NCI-H2171 (cell line): ENCODE data around the gene EMILIN2.
"Not testable (repeated sequence)": the region's sequence is repeated elsewhere in the genome, so short reads cannot be mapped to it uniquely, and the experiment has no call there.

Experiments used
- DNase-seq: peaks from one replicate; lab custom pipeline; 2025; lab: John Stamatoyannopoulos, UW

EMILIN2 gene

DNA sequence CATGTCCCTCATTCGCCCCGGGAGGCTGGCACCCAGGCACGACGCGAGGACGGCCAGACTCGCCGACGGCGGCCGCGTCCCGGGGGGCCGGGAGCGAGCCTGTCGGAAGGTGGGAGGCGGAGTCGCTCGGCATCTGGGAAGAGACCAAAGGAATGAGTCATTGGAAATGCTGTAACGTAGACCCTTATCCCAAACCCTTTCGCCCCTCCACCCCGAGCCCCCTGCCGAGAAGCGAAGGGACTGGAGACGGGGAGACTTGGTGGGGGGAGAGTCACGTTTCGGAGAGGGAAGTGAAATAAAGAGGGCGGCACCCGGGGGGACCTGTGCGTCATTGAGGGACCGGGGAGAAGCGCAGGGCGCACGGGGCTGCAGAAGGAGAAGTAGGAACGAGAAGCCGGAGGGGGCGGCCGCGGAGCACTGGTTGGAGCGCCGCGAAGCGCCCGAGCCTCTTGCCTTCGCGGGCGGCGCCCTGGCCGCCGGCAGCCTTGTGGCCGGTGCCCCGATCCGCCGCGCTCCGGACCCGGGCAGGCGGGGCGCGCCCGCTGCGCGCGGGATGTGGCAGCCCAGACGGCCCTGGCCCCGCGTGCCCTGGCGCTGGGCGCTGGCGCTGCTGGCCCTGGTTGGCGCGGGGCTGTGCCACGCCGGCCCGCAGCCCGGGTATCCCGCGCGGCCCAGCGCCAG is at the start of gene EMILIN2:
Gene EMILIN2, plus strand, starts transcription at position 371 of the 681 bp plus-strand sequence. Its CDS starts 183 bp downstream, at position 554.
- no peak for DNase-seq

DNA sequence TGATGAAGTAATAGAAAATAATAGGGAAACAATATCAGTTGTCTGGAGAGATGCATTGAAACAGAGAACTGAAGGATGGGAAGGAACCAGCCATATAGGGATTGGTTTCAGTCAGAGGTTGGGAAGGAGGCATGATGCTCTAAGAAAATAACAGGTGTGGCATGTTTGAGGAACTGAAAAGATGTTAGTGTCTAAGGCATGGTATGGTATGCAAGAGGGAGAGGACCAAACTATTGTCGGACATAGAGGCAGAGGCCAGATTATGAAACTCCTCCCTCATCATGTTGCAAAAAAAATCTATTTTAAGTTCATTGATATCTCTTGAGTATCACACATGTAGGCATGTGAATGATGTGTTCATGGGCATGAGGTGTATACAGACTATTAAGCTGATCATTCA is 48.9 kb upstream of the EMILIN2 start:
- DNase-seq, result no peak

DNA sequence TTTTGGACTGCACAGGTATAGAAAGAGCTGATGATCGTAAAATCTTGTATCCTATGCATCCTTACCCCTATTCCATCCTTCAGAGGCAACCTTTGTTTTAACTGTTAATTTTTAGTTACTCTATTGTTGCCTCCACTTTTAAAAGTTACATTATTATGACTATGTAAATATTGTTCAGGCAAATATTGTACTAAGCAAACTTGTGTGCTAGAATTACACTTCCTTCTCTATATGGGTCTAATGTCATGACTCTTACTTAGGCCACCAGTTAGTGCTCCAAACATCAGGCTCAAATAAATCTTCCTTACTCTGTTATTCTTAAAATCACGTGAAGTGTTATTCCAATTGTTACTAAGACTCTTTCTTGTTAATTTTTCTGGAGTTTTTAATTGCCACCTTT is 47.4 kb upstream of the EMILIN2 start:
- DNase-seq, result no peak

DNA sequence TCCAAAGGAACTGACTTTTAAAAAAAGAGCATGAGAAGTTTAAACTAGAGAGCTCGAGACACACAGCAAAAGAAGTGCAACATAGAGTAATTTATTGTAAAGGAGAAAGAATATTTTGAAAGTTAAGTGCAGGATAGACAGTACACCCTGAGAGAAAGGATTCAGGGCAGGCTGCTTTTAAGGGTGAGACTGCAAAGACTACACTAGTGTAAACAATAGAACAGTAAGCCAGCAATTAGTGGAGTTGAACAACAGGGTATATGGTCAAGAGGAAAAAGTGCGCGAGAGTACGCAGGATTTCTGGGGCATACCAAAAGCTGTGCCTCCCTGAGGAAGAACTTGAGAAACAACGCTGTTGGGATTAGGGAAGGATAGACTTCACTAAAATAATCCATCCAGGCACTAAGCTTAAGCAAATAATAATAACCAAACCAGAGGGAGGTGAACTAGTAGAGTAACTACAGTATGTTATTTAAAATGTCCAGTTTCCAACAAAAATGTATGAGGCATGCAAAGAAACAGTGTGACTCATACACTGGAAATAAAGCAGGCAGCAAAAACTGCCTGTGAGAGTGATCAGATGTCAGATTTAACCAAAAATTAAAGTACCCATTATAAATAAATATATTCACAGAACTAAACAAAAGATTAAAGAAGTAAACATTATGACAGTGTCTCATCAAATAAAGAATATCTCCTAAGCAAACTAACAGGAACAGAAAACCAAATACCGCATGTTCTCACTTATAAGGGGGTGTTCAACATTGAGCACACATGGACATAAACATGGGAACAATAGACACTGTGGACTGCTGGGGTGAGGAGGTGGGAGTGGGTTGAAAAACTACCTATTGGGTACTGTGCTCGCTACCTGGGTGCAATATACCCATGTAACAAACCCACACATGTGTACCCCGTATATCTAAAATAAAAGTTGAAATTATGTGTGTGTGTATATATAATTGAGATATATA is 40.5 kb upstream of the EMILIN2 start:
- no peak for DNase-seq

DNA sequence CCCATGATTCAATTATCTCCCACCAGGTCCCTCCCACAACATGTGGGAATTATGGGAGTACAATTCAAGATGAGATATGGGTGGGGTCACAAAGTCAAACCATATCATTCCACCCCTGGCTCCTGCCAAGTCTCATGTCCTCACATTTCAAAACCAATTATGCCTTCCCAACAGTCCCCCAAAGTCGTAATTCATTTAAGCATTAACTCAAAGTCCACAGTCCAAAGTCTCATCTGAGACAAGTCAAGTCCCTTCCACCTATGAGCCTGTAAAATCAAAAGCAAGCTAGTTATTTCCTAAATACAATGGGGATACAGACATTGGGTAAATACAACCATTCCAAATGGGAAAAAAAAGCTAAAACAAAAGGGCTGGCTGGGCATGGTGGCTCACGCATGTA is 38.2 kb upstream of the EMILIN2 start:
- DNase-seq, result not testable (repeated sequence)

DNA sequence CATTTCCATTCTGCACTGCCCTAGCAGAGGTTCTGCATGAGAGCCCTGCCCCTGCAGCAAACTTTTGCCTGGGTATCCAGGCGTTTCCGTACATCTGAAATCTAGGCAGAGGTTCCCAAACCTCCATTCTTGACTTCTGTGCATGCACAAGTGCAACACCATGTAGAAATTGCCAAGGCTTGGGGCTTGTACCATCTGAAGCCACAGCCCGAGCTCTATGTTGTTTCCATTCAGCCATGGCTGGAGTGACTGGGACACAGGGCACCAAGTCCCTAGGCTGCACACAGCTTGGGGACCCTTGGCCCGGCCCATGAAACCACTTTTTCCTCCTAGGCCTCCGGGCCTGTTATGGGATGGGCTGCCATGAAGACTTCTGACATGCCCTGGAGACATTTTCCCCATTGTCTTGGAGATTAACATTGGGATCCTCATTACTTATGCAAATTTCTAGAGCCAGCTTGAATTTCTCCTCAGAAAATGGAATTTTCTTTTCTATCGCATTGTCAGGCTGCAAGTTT is 37.1 kb upstream of the EMILIN2 start:
- not testable (repeated sequence) for DNase-seq

DNA sequence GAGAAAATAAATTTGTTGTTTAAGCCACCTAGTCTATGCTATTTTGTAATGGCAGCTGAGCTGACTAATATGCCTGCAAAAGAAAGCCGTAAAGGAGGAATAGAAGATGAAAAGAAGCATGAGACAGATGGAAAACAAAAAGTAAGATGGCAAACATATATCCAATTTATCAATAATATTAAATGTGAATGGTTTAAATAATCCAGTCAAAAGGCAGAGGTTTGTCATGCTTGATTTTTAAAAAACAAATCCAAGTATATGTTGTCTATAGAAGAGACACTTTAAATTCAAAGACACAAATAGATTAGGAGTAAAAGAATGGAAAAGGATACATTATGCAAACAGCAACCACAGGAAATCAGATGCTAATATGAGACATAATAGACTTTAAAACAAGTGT is 35.4 kb upstream of the EMILIN2 start:
- no peak for DNase-seq

DNA sequence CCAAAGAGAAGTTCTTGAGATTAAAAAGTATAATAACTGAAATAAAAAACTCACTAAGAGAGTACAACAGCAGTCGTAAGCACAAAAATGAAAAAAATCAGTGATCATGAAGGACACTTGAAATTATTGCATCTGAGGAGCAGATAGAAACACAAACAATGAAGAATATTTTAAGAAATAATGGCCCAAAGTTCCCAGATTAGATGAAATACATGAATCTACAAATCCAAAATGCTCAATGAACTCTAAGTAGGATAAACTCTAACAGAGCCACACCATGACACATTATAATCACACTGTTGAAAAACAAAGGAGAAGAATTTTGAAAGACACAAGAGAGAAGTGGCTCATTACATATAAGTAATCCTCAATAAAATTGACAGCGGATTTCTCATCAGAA is 31.9 kb upstream of the EMILIN2 start:
- no peak for DNase-seq

DNA sequence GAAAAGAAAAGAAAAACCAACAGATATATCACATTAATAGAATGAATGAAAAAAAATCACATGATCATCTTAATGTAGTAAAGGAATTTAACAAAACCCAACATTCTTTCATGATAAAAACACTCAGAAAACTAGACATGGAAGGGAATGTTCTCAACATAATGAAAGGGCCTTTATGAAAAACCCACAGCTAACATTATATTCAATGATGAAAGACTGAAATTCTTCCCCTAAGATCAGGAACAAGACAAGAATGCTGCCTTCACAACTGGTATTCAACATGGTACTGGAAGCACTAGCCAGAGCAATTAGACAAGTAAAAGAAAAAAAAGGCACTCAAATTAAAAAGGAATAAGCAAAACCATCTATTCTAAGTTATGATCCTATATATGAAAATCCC is 28.5 kb upstream of the EMILIN2 start:
- no peak for DNase-seq

DNA sequence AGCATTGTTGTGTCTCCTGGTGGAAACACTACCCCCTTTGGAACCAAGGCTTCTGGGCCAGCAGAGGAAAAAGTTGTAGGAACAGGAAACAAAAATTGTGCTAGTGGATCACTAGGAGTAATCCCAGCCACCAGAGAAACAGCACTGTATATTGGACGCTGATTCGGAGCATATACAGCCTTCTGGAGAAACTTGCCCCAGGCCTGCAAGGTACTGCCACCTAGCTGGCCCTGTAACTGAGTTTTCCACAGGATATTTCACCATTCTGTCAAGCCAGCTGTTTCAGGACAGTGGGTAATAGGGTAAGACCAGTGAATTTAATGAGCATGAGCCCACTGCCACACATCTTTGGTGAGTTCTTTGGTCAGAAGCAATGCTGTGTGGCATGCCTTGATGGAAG is 25.1 kb upstream of the EMILIN2 start:
- DNase-seq, result no peak

DNA sequence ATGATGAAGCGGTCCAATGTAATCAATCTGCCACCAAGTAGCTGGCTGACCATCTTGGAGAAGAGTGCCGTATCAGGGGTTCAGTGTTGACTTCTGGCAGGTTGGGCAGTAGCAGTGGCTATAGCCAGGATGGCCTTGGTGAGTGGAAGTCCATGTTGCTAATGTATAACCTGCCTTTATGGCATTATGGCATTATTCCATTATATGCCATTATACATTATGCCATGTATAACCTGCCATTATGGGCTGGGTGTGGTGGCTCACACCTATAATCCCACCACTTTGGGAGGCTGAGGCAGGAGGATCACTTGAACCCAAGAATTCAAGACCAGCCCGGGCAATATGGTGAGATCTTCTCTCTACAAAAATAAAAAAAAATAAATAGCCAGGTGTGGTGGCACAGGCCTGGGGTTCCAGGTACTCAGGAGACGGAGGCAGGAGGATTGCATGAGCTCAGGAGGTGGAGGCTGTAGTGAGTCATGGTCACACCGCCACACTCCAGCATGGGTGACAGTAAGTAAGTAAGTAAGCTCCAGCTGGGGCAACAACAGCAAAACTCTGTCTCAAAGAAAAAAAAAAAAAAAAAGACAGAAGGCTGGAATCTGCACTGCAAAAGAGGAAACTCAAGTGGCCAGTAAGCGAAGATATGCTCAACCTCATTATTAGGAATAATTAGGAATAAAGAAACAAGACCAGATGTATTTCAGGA is 24.4 kb upstream of the EMILIN2 start:
- DNase-seq, result no peak

DNA sequence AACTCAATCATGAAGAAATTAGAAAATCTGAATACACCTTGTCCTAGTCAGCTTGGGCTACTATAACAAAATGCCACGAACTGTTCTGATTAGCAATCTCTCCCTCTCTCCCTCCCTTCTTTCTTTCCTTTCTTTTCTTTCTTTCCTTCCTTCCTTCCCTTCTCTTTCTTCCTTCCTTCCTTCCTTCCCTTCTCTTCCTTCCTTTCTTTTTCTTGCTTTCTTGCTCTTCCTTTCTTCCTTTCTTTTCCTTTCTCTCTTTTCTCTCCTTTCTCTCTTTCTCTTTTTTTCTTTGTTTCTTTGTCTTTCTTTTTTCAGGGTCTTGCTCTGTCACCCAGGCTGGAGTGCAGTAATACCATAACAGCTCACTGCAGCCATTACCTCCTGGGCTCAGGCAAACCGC is 23.6 kb upstream of the EMILIN2 start:
- no peak for DNase-seq

DNA sequence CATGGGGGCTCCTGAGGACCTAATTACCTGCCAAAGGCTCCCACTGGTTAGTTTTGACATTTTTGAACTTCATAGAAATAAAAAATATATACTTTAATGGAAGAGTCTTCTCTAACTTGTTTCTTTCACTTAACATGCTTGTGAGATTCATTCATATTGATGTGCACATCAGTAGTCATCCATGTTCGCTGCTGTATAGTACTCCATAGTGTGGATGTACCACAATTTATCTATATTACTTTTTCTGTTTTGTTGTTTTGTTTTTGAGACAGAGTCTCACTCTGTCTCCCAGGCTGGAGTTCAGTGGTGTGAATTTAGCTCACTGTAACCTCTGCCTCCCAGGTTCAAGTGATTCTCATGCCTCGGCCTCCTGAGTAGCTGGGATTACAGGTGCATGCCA is 22.8 kb upstream of the EMILIN2 start:
- DNase-seq, result no peak

DNA sequence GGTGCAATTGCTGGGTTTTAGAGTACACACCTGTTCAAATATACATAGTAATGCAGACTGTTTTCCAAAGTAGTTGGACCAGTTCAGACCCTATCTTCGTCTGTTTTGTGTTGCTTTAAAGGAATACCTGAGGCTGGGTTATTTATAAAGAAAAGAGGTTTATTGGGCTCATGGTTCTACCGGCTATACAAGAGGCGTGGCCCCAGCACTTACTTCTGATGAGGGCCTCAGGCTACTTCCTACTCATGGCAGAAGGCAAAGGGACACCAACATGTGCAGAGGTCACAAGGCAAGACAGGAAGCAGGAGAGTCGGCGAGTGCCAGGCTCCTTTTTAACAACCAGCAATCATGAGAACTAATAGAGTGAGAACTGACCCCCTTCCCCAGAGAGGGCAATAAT is 21.9 kb upstream of the EMILIN2 start:
- DNase-seq, result no peak

DNA sequence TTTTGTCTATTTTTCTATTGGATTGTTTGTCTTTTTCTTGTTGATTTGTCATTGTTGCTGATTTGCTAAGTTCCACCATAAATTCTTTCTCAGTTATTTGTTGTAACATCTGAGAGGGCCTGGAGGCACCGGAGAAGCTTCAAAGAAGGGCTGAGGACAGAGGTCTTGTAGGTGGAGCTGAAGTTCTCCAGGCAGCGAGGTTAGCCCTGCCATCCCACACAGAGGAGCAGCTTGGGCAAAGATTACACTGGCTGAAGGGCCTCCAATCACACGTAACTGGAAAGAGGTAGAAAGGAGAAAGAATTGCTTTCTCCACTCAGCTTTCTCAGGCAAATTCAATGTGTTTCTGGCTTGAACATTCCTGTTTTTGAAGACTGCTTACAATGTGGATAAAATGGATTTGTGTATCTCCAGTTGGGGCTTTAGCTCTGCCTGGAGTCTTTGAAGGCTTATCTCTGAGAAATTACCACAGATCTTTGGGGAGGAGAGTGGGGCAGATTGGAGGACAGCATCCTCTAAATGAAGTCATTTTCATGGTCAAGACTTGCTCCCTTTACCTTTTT is 21.1 kb upstream of the EMILIN2 start:
- DNase-seq, result no peak

DNA sequence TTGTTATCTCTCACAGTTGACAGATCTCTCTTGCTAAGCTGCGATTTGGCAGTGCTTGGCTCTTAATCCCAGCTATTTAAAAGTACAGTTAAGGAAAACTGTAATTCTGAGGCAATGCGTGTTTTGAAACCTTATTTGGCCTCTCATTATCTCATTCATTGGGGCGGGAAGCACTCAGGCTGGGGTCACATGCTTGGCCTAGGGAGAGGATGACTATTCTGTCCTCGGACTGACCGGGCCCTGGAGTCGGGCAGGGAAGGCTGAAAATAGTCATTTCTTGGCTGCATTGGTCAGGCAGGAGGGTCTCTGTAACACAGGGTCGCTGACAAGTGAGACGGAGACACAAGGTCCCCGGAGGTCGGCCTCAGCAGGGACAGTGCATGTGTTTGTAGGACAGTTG is 20.2 kb upstream of the EMILIN2 start:
- DNase-seq, result no peak

DNA sequence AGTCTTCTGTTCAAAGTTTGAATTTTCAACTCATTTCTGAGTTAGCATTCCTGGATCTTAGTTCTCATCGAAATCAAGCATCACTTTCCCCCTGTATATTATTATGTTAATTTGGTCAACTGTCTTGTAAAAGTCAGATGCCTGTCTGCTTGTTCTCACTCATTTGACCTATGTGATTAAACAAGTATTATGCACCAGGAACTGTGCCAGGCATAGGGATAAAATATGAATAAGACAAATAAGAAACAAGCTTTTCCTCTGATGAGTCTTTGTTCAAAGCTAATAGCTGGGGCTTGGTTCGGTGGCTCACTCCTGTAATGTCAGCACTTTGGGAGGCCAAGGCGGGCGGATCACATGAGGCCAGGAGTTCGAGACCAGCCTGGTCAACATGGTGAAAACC is 19.7 kb upstream of the EMILIN2 start:
- DNase-seq, result no peak

DNA sequence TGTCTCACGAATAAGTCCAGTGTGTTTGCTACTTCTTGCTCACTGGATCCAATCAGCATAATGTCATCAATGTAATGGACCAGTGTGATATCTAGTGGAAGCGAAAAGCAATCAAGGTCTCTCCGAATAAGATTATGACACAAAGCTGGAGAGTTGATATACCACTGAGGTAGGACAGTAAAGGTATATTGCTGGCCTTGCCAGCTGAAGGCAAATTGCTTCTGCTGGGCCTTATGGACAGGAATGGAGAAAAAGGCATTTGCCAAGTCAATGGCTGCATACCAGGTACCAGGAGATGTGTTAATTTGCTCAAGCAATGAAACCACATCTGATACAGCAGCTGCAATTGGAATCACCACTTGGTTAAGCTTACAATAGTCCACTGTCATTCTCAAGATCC is 10.7 kb upstream of the EMILIN2 start:
- DNase-seq, result not testable (repeated sequence)

DNA sequence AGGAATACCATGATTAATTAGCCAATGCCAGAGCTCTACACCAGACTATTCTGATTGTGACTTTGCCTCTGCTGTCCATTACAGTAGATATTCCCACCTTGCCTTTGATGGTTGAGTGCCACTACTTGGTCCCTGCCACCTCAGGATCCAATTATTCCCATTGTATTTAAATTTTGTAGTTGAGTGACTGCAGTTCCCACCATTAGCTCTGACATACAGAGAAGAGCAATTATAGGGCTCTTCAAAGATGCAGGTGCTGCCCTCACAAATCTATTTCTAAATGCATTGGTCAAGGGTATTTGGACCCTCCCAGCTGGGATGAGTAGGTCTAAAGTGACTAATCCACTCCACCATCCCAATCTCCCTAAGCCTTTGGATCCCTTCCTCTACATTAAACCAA is 9.5 kb upstream of the EMILIN2 start:
- DNase-seq, result not testable (repeated sequence)

DNA sequence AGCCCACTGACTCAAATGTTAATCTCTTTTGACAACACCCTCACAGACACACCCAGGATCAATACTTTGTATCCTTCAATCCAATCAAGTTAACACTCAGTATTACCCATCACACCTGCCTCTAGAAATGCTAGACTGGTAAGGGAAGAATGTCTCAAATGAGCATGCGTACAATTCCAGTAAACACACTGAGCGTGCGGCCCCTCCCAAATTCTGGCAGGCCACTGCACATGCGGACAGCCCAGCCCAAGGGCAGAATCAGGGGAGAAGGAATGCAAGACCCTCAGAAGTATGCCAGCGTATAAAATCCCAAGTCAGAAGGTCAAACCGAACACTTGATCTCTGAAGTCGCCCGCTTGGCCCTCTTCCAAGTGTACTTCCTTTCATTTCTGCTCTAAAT is 7.6 kb upstream of the EMILIN2 start:
- DNase-seq, result no peak

DNA sequence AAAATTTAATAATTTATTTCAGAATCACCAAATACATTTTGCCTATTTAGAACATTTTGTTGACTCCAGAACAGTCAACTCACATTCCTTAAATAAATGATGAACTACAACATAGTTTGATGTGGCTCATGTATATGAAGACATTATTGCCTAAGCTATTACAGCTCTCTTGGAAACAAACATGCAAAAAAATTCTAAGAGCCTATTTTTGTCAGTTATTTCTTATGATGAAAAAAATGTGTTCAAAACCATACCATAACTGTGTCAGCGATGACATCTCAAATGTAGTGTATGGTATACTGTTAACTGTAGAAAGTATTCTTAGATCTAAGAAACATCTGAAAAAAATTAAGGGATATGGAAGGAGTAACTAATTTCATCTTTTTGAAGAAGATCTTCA is 6.3 kb upstream of the EMILIN2 start:
- DNase-seq, result no peak

DNA sequence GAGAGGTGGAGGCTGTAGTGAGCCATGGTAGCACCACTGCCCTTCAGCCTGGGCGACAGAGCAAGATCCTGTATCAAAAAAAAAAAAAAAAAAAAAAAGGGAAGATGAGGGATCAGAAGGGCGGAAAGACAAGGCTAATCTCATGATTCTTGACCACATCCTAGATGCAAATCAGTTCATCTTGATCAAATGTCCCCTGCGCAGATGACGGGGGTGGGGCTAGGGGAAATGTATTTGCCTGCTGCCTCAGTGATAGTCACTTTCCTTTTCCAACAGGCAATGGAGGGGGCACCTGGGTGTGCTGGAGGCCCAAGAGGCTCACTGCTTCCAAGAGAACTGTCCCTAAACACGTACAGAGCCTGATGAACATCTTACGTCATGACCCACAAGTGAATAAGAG is 3.7 kb upstream of the EMILIN2 start:
- no peak for DNase-seq
